Suprapubic skin (tissue), 4 donors: ENCODE measurements around the gene WHRN. TPM values are rescaled to one million over a fixed set of nuclear protein-coding genes. Genes with fewer than 3 reads are reported as not detected.

Experiments
- DNase-seq, 2 donors: peaks; one replicate each; pipeline ENCODE4 v3.0.0-alpha.2; 2019; ENCODE audit warnings: low spot score in 2 of 2
- H3K27ac ChIP-seq: fragments of 200-600 bp; sonication (generic); one replicate; pipeline ENCODE4 v1.5.1; 2019
- H3K27me3 ChIP-seq: fragments of 200-600 bp; sonication (generic); one replicate; pipeline ENCODE4 v1.5.1; 2019
- H3K36me3 ChIP-seq: fragments of 200-600 bp; sonication (generic); one replicate; pipeline ENCODE4 v1.5.1; 2019
- H3K4me1 ChIP-seq: fragments of 200-600 bp; sonication (generic); one replicate; pipeline ENCODE4 v1.5.1; 2019
- H3K4me3 ChIP-seq: fragments of 200-600 bp; sonication (generic); one replicate; pipeline ENCODE4 v1.5.1; 2019; ENCODE audit warnings: mild to moderate bottlenecking
- H3K9me3 ChIP-seq: fragments of 200-600 bp; sonication (generic); one replicate; pipeline ENCODE4 v1.5.1; 2019
- EP300 ChIP-seq: sonication (generic); formaldehyde crosslinking; IDR thresholded peaks from one replicate; pipeline ENCODE4 v1.6.1; 2017; ENCODE audit warnings: antibody characterized with exemption
- POLR2A ChIP-seq, 2 donors: fragments of 450-650 bp; IDR thresholded peaks; one replicate each; pipeline ENCODE4 v1.6.1; 2017; ENCODE audit warnings: antibody characterized with exemption in 2 of 2, mild to moderate bottlenecking in 2 of 2, moderate library complexity in 2 of 2
- POLR2AphosphoS5 ChIP-seq, 3 donors: sonication (generic); formaldehyde crosslinking; IDR thresholded peaks; one replicate each; pipeline ENCODE4 v1.6.1; 2017; ENCODE audit warnings: antibody characterized with exemption in 3 of 3
- WGBS: methylation state at CpG from one replicate; pipeline ENCODE4 v1.1.5; 2018; 5-methylcytosine and 5-hydroxymethylcytosine counted together
- total RNA-seq, 4 donors: library from RNA; depleted of rRNA; stranded (reverse); fragments of >200 nt; gene quantifications; one replicate each; pipeline ENCODE4 v1.1.0, GENCODE V29; 2016
- TF ChIP-seq, protein P1 (sequence below), 2 donors: fragments of 200-600 bp in 1 of 2; fragments of 450-650 bp in 1 of 2; sonication (generic) in 1 of 2; IDR thresholded peaks; one replicate each; pipeline ENCODE4 v1.5.1; 2016 to 2019; ENCODE audit warnings: antibody characterized with exemption in 2 of 2, mild to moderate bottlenecking in 1 of 2, moderate library complexity in 1 of 2

WHRN gene
- total RNA-seq, 4 donors from 2014 or later, result 7.7 to 25.9 (median 14.8) TPM

DNA sequence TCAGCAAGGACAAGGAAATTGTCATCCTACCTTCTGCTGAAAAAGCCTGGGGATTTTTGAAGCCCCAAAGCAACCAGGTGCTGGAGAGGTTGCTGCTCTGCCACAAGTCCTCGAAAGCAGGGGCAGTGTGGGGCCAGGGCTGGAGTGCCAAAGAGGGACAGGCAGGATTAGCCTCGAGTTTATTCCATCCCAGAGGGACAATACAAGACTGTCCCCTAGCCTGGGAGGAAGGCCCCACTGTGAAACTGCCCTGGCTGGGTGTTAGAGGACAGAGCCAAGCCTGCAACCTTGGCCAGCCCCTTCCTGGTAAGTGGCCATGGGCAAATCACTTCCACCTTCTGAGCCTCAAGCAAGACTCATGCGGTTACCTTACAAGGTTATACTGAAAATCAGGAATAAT lies 55.1 kb downstream of the WHRN start:
- TF ChIP-seq, protein P1, sequence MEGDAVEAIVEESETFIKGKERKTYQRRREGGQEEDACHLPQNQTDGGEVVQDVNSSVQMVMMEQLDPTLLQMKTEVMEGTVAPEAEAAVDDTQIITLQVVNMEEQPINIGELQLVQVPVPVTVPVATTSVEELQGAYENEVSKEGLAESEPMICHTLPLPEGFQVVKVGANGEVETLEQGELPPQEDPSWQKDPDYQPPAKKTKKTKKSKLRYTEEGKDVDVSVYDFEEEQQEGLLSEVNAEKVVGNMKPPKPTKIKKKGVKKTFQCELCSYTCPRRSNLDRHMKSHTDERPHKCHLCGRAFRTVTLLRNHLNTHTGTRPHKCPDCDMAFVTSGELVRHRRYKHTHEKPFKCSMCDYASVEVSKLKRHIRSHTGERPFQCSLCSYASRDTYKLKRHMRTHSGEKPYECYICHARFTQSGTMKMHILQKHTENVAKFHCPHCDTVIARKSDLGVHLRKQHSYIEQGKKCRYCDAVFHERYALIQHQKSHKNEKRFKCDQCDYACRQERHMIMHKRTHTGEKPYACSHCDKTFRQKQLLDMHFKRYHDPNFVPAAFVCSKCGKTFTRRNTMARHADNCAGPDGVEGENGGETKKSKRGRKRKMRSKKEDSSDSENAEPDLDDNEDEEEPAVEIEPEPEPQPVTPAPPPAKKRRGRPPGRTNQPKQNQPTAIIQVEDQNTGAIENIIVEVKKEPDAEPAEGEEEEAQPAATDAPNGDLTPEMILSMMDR (IDR thresholded peaks at IDR 0.05), result no peak
- no peak for TF ChIP-seq POLR2A (IDR thresholded peaks at IDR 0.05)
- no peak for TF ChIP-seq EP300
- TF ChIP-seq POLR2AphosphoS5 (IDR thresholded peaks at IDR 0.05), result no peak
- Histone ChIP-seq H3K4me1 (peaks cover 26% of the 10 kb centered on the region), H3K36me3 (no peaks in the 10 kb centered on the region), H3K27ac (no peak overlapping the region), H3K9me3 (no peaks in the 10 kb centered on the region), H3K27me3 (no peaks in the 10 kb centered on the region), H3K4me3 (no peak overlapping the region)
- WGBS, result 81% methylated on average over 3 of the region's 3 CpGs
- DNase-seq, result no peak

GRCh38 chr9:114449236-114449635 lies 56.0 kb downstream of the WHRN start:
- no peak overlapping the region for H3K27ac ChIP-seq
- H3K36me3 ChIP-seq, result no peaks in the 10 kb centered on the region
- H3K9me3 ChIP-seq, result no peaks in the 10 kb centered on the region
- no peak for DNase-seq
- TF ChIP-seq POLR2AphosphoS5 (IDR thresholded peaks at IDR 0.05), result no peak
- H3K4me3 ChIP-seq, result no peak overlapping the region
- no peaks in the 10 kb centered on the region for H3K27me3 ChIP-seq
- WGBS, result 23% methylated on average over 3 of the region's 5 CpGs
- peaks cover 26% of the 10 kb centered on the region for H3K4me1 ChIP-seq

- 82% methylated on average over 2 of the region's 2 CpGs for WGBS
- DNase-seq, result no peak
Observed at GRCh38 chr9:114448706-114449105, 56.6 kb downstream of the WHRN start.

DNA sequence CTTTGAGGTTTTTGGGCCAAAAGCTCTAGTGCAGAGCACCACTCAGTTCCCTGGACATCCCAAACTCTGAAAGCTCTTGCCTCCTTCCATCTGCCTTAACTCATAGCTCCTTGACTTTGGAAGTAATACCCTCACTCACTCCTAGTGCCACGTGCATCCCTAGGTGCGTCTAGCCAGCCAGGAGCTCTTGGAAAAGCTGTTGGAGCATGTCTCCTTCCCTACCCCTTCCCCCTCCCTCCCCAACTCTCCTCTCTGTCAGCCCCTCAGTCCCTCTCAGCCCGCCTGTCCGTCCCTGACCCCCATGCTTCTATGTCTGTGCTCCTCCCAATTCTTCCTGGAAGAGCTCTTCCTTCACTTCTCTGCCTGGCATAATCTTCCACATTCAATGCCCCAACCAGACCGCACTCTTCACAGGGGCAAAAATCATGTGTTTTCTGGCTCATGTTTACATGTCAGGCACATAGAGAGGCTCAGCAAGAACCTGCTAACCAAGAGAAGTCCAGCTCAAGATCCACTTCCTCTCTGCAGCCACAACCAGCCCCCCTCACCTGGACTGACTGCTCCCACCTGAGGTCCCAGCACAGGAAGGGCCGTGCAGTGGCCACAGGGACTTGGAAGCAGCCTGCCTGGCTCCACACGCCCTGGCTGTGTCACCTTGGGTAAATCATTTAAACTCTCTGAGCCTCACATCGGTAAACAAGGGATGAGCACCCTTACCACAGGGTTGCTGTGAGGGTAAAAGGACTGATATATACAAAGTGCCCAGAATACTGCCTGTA lies 58.4 kb downstream of the WHRN start:
- H3K27me3 ChIP-seq, result no peaks in the 10 kb centered on the region
- TF ChIP-seq, protein P1 (IDR thresholded peaks at IDR 0.05), result no peak
- TF ChIP-seq POLR2A (IDR thresholded peaks at IDR 0.05), result no peak
- no peak for TF ChIP-seq POLR2AphosphoS5 (IDR thresholded peaks at IDR 0.05)
- no peak for TF ChIP-seq EP300
- 77% methylated on average over 6 of the region's 8 CpGs for WGBS
- DNase-seq, result no peak
- H3K4me3 ChIP-seq, result no peak overlapping the region
- peaks cover 26% of the 10 kb centered on the region for H3K4me1 ChIP-seq
- no peaks in the 10 kb centered on the region for H3K36me3 ChIP-seq
- no peaks in the 10 kb centered on the region for H3K9me3 ChIP-seq
- H3K27ac ChIP-seq, result peak overlapping the region; percentile 35

More at GRCh38 chr9:114448706-114449105, 56.6 kb downstream of the WHRN start:
- Histone ChIP-seq H3K27ac (no peak overlapping the region), H3K36me3 (no peaks in the 10 kb centered on the region), H3K27me3 (no peaks in the 10 kb centered on the region), H3K4me1 (peaks cover 26% of the 10 kb centered on the region), H3K4me3 (no peak overlapping the region), H3K9me3 (no peaks in the 10 kb centered on the region)
- TF ChIP-seq, protein P1 (IDR thresholded peaks at IDR 0.05), result no peak
- no peak for TF ChIP-seq POLR2A (IDR thresholded peaks at IDR 0.05)
- no peak for TF ChIP-seq POLR2AphosphoS5 (IDR thresholded peaks at IDR 0.05)
- TF ChIP-seq EP300, result no peak

DNA sequence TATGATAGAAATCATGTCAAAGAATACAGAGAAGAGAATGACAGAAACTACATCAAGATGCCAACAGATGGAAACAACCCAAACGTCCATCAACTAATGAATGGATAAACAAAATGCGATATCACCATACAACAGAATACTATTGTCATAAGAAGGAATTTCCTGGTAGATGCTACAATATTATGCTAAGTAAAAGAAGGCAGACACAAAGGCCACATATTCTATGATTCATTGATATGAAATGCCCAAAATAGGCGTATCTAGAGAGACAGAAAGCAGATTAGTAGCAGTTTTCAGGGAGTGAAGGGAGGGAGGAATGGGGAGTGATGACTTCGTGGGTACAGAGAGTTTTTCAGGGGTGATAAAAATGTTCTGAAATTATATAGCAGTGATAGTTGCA lies 59.2 kb downstream of the WHRN start:
- H3K36me3 ChIP-seq, result no peaks in the 10 kb centered on the region
- H3K4me3 ChIP-seq, result no peak overlapping the region
- H3K27me3 ChIP-seq, result no peaks in the 10 kb centered on the region
- no peak for DNase-seq
- peak overlapping the region; percentile 35 for H3K27ac ChIP-seq
- H3K4me1 ChIP-seq, result peaks cover 23% of the 10 kb centered on the region
- no peaks in the 10 kb centered on the region for H3K9me3 ChIP-seq
- 53% methylated on average over 4 of the region's 4 CpGs for WGBS
- TF ChIP-seq, protein P1 (IDR thresholded peaks at IDR 0.05), result no peak
- TF ChIP-seq EP300, result no peak
- no peak for TF ChIP-seq POLR2AphosphoS5 (IDR thresholded peaks at IDR 0.05)
